ENCODE measurements around the gene HEXIM2. TPM values are rescaled to one million over a fixed set of nuclear protein-coding genes. Genes with fewer than 3 reads are reported as not detected.

The HEXIM2 gene
- total and polyA plus RNA-seq, 2 of the 13 experiments (the other 11 are each of a cell fraction or from before 2014, with no cell fraction given): 27.1 to 32.4 TPM

DNA sequence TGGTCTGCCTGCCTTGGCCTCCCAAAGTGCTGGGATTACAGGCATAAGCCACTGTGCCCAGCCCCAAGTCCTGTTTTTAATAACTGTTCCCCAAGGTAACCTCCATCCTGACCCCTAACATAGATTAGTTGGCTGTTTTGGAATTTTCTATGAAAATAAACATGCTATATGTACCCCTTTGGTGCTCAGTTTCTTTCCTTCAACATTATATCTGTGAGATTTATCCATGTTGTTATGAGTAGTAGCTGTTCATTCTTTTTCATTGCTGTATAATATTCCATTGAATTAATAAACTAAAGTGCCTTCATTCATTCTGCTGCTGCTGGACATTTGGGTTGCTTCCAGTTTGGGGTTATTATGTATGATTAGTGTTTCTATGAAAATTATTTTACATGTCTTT, 33.7 kb downstream of the HEXIM2 start:
- Histone ChIP-seq H3K4me3 (replicated peaks in 1 of 3; ENCODE audit: insufficient read depth in 1 of 3, low read depth in 2 of 3, low read length in 3 of 3) (no peak overlapping the region), H3K79me2 (ENCODE audit: insufficient read depth, low read length) (no peaks in the 10 kb centered on the region), H3K4me2 (ENCODE audit: low read depth, low read length) (no peak overlapping the region), H3K9me3 (ENCODE audit: low read length) (no peaks in the 10 kb centered on the region), H2AFZ (ENCODE audit: low read length) (no peak overlapping the region), H3K27me3 (ENCODE audit: control insufficient read depth in 1 of 2, insufficient read depth in 2 of 2, low read length in 2 of 2) (no peaks in the 10 kb centered on the region), H3K4me1 (ENCODE audit: insufficient read depth, low read length) (peaks cover 68% of the 10 kb centered on the region), H3K27ac (ENCODE audit: extremely low read length, insufficient read depth, low read length) (no peak overlapping the region), H3K36me3 (replicated peaks in 1 of 2; ENCODE audit: control insufficient read depth in 1 of 2, insufficient read depth in 2 of 2, low read length in 2 of 2) (no peaks in the 10 kb centered on the region), H3K9ac (ENCODE audit: insufficient read depth, low read depth, low read length) (no peak overlapping the region), H4K20me1 (ENCODE audit: insufficient read depth, low read length) (no peaks in the 10 kb centered on the region)
- FAIRE-seq (no peak), ATAC-seq (no peak), DNase-seq (ENCODE audit: low spot score) (no peak)
- TF ChIP-seq ISL2 (CRISPR knock-in tag; IDR thresholded peaks at IDR 0.05) (no peak), PHF8 (CRISPR knock-in tag; IDR thresholded peaks at IDR 0.05) (no peak), ZNF609 (CRISPR knock-in tag; IDR thresholded peaks at IDR 0.05; ENCODE audit: borderline replicate concordance) (no peak), ZNF317 (CRISPR knock-in tag; IDR thresholded peaks at IDR 0.05) (no peak), RBFOX2 (IDR thresholded peaks at IDR 0.05; ENCODE audit: low read depth, low read length) (no peak), RFXANK (CRISPR knock-in tag; IDR thresholded peaks at IDR 0.05) (no peak), MAFG (CRISPR knock-in tag; IDR thresholded peaks at IDR 0.05) (no peak), ZFP36L2 (CRISPR knock-in tag; IDR thresholded peaks at IDR 0.05) (no peak), STAT5B (CRISPR knock-in tag; IDR thresholded peaks at IDR 0.05) (no peak), GZF1 (CRISPR knock-in tag; IDR thresholded peaks at IDR 0.05) (no peak), SOX6 (IDR thresholded peaks at IDR 0.05) (no peak), SOX6 (CRISPR knock-in tag; IDR thresholded peaks at IDR 0.05) (no peak)
- TF ChIP-seq, protein P1, sequence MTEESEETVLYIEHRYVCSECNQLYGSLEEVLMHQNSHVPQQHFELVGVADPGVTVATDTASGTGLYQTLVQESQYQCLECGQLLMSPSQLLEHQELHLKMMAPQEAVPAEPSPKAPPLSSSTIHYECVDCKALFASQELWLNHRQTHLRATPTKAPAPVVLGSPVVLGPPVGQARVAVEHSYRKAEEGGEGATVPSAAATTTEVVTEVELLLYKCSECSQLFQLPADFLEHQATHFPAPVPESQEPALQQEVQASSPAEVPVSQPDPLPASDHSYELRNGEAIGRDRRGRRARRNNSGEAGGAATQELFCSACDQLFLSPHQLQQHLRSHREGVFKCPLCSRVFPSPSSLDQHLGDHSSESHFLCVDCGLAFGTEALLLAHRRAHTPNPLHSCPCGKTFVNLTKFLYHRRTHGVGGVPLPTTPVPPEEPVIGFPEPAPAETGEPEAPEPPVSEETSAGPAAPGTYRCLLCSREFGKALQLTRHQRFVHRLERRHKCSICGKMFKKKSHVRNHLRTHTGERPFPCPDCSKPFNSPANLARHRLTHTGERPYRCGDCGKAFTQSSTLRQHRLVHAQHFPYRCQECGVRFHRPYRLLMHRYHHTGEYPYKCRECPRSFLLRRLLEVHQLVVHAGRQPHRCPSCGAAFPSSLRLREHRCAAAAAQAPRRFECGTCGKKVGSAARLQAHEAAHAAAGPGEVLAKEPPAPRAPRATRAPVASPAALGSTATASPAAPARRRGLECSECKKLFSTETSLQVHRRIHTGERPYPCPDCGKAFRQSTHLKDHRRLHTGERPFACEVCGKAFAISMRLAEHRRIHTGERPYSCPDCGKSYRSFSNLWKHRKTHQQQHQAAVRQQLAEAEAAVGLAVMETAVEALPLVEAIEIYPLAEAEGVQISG (CRISPR knock-in tag; IDR thresholded peaks at IDR 0.05): no peak
- TF ChIP-seq, protein P2, sequence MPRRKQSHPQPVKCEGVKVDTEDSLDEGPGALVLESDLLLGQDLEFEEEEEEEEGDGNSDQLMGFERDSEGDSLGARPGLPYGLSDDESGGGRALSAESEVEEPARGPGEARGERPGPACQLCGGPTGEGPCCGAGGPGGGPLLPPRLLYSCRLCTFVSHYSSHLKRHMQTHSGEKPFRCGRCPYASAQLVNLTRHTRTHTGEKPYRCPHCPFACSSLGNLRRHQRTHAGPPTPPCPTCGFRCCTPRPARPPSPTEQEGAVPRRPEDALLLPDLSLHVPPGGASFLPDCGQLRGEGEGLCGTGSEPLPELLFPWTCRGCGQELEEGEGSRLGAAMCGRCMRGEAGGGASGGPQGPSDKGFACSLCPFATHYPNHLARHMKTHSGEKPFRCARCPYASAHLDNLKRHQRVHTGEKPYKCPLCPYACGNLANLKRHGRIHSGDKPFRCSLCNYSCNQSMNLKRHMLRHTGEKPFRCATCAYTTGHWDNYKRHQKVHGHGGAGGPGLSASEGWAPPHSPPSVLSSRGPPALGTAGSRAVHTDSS (CRISPR knock-in tag; conservative IDR thresholded peaks at IDR 0.05): no peak
- intact Hi-C loops (cut with micrococcal nuclease; ENCODE audit: unreplicated experiment): no loop called here
- in situ Hi-C loops (cut with HindIII; ENCODE audit: extremely low pct_ligation_motif_present, low pct_unique_long_range_greater_than_20kb): loop anchor here (5.0 kb wide), 1 partner anchor 48 kb away; the partner anchor contains the start of gene HEXIM1
- no TSS peak for BruUV-seq (replicated peaks)
- ChIA-PET POLR2A (interaction anchor here (3.4 to 12.2 kb wide), 4 partner anchors 23 to 60 kb away, joined by 60 to 551 read pairs (median 66); partner anchors contain the start of genes ACBD4, HEXIM1 and HEXIM2), CTCF (ENCODE audit: low intra/inter-chr PET ratio, low total read pairs) (interaction anchor here (5.0 to 8.1 kb wide), 2 partner anchors 45 to 61 kb away, joined by 130 to 303 read pairs; partner anchors contain the start of genes ACBD4, HEXIM1 and PLCD3)
